ENCODE data around the gene PDS5B.

DNA sequence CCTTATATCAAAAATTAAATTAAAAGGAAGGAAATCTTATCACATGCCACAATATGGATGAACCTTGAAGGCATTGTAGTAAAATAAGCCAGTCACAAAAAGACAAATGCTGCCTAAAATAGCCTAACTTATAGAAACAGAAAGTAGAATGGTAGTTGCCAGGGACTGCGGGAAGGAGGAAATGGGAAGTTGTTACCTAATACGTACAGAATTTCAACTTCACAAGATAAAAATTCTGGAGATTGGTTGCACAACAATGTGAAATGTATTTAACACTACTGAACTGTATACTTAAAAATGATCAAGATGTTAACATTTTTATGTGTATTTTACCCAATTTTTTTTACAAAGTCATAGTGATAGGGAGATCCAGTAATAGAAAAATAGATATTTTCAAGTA, 37.4 kb upstream of the PDS5B start:
- TF ChIP-seq GATA3 (IDR thresholded peaks at IDR 0.05; ENCODE audit: low read depth, low read length) (no peak), GATA2 (IDR thresholded peaks at IDR 0.05; ENCODE audit: low read depth, low read length) (no peak)
